SK-N-SH (cell line): Measurements from ENCODE around the gene CPEB2.

Source experiments
- EP300 ChIP-seq, 2 experiments: IDR thresholded peaks; 2 replicates each; pipeline versions ENCODE4 v1.4.0 to v1.6.1; 2012; ENCODE audit warnings: borderline replicate concordance in 1 of 2, low read depth in 1 of 2, low read length in 1 of 2
- EZH2phosphoT487 ChIP-seq: fragments of 200-600 bp; sonication (generic); IDR thresholded peaks from 2 replicates; pipeline ENCODE4 v1.6.1; 2017; ENCODE audit warnings: low read depth, mixed run types, mild to moderate bottlenecking, antibody characterized with exemption, moderate library complexity, borderline replicate concordance
- FOXM1 ChIP-seq: IDR thresholded peaks from 2 replicates; pipeline ENCODE4 v1.4.0; 2012; ENCODE audit warnings: low read depth, mild to moderate bottlenecking
- GABPA ChIP-seq: IDR thresholded peaks from 2 replicates; pipeline ENCODE4 v1.4.0; 2012; ENCODE audit warnings: low read depth, mild to moderate bottlenecking
- JUND ChIP-seq: IDR thresholded peaks from 2 replicates; pipeline ENCODE4 v1.4.0; 2012
- POLR2AphosphoS5 ChIP-seq: IDR thresholded peaks from 2 replicates; pipeline ENCODE4 v1.6.1; 2012; ENCODE audit warnings: low read depth, low read length
- RAD21 ChIP-seq: IDR thresholded peaks from 2 replicates; pipeline ENCODE4 v1.6.1; 2012; ENCODE audit warnings: mild to moderate bottlenecking, low read length
- RFX5 ChIP-seq: IDR thresholded peaks from 2 replicates; pipeline ENCODE4 v1.6.1; 2012; ENCODE audit warnings: mild to moderate bottlenecking, improper control_type of control experiment, low read length
- SIN3A ChIP-seq: IDR thresholded peaks from 2 replicates; pipeline ENCODE4 v1.6.1; 2012; ENCODE audit warnings: low read depth, mild to moderate bottlenecking, low read length, moderate library complexity, borderline replicate concordance
- TAF1 ChIP-seq: IDR thresholded peaks from 2 replicates; pipeline ENCODE4 v1.6.1; 2012; ENCODE audit warnings: low read depth, mild to moderate bottlenecking, low read length, moderate library complexity, borderline replicate concordance
- USF1 ChIP-seq: IDR thresholded peaks from 2 replicates; pipeline ENCODE4 v1.4.0; 2012; ENCODE audit warnings: low read depth, borderline replicate concordance
- TF ChIP-seq, protein P1 (sequence below): fragments of 200-600 bp; sonication (generic); IDR thresholded peaks from 2 replicates; pipeline ENCODE4 v1.6.1; 2017; ENCODE audit warnings: antibody characterized with exemption, mild to moderate bottlenecking, moderate library complexity
- TF ChIP-seq, protein P2 (sequence below): IDR thresholded peaks from 2 replicates; pipeline ENCODE4 v1.4.0; 2012; ENCODE audit warnings: low read depth, borderline replicate concordance

DNA sequence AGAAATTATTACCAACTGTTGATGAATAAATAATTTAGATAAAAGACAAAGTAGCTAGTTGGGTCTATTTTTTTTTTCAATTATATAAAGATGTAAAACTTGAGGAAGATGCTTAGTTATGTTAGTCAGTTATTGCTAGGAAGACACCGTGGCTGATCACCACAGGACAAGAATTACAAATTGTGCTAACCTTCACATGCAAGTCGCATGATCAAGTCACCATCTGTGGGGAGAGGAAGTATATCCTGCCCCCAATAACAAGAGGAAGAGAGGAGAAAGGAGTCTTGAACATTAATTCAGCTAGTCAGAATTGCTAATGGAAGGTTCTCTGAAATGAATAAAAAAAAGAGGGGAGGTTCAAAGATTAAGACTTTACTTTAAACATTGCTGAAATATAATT lies 52.3 kb downstream of the CPEB2 start:
- TF ChIP-seq USF1: no peak
- TF ChIP-seq, protein P1, sequence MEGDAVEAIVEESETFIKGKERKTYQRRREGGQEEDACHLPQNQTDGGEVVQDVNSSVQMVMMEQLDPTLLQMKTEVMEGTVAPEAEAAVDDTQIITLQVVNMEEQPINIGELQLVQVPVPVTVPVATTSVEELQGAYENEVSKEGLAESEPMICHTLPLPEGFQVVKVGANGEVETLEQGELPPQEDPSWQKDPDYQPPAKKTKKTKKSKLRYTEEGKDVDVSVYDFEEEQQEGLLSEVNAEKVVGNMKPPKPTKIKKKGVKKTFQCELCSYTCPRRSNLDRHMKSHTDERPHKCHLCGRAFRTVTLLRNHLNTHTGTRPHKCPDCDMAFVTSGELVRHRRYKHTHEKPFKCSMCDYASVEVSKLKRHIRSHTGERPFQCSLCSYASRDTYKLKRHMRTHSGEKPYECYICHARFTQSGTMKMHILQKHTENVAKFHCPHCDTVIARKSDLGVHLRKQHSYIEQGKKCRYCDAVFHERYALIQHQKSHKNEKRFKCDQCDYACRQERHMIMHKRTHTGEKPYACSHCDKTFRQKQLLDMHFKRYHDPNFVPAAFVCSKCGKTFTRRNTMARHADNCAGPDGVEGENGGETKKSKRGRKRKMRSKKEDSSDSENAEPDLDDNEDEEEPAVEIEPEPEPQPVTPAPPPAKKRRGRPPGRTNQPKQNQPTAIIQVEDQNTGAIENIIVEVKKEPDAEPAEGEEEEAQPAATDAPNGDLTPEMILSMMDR: no peak
- no peak for TF ChIP-seq POLR2AphosphoS5
- no peak for TF ChIP-seq TAF1
- no peak for TF ChIP-seq RAD21
- TF ChIP-seq RFX5: no peak
- TF ChIP-seq EP300 (IDR thresholded peaks at IDR 0.05; ENCODE audit: borderline replicate concordance in 1 of 2, low read depth in 1 of 2, low read length in 1 of 2): no peak
- no peak for TF ChIP-seq EZH2phosphoT487
- no peak for TF ChIP-seq FOXM1
- no peak for TF ChIP-seq SIN3A
- no peak for TF ChIP-seq JUND
- no peak for TF ChIP-seq GABPA
- TF ChIP-seq, protein P2, sequence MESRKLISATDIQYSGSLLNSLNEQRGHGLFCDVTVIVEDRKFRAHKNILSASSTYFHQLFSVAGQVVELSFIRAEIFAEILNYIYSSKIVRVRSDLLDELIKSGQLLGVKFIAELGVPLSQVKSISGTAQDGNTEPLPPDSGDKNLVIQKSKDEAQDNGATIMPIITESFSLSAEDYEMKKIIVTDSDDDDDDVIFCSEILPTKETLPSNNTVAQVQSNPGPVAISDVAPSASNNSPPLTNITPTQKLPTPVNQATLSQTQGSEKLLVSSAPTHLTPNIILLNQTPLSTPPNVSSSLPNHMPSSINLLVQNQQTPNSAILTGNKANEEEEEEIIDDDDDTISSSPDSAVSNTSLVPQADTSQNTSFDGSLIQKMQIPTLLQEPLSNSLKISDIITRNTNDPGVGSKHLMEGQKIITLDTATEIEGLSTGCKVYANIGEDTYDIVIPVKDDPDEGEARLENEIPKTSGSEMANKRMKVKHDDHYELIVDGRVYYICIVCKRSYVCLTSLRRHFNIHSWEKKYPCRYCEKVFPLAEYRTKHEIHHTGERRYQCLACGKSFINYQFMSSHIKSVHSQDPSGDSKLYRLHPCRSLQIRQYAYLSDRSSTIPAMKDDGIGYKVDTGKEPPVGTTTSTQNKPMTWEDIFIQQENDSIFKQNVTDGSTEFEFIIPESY: no peak
